GM21515 (cell line): Measurements from ENCODE around the gene FAM3D.

Source experiments
- ATAC-seq: cut with Tn5 transposase; IDR thresholded peaks from one replicate; pipeline ENCODE4 v1.9.1; 2021; ENCODE audit not compliant: unreplicated experiment

The FAM3D gene

GRCh38 chr3:58597770-58598310 is 68.7 kb downstream of the FAM3D start:
- no peak for ATAC-seq

GRCh38 chr3:58596834-58597518 is 69.6 kb downstream of the FAM3D start:
- no peak for ATAC-seq

- ATAC-seq: no peak
Measured at GRCh38 chr3:58594117-58594516, 72.5 kb downstream of the FAM3D start.

- no peak for ATAC-seq
Measured at GRCh38 chr3:58591517-58592510, 74.8 kb downstream of the FAM3D start.

- no peak for ATAC-seq
Measured at GRCh38 chr3:58588030-58588614, 78.5 kb downstream of the FAM3D start.

- no peak for ATAC-seq
Measured at GRCh38 chr3:58586776-58587192, 79.8 kb downstream of the FAM3D start.

- ATAC-seq: no peak
Measured at GRCh38 chr3:58585994-58586393, 80.6 kb downstream of the FAM3D start.

GRCh38 chr3:58585005-58585786 is 81.4 kb downstream of the FAM3D start:
- peak; percentile 82 for ATAC-seq

- no peak for ATAC-seq
Measured at GRCh38 chr3:58584690-58585004, 81.9 kb downstream of the FAM3D start.
